Prostate gland (tissue), 2 donors: ENCODE data around the gene LCE3D. TPM values are rescaled to one million over a fixed set of nuclear protein-coding genes. Genes with fewer than 3 reads are reported as not detected.
"Not testable (repeated sequence)": the region's sequence is repeated elsewhere in the genome, so short reads cannot be mapped to it uniquely, and the experiment has no call there.

Source experiments
- DNase-seq: peaks from one replicate; pipeline ENCODE4 v3.0.0-alpha.2; 2019; ENCODE audit warnings: low spot score
- H3K27ac ChIP-seq, 2 donors: fragments of 200-600 bp; sonication (generic); 2 replicates each; pipeline ENCODE4 v1.5.1; 2017 to 2019
- H3K27me3 ChIP-seq: fragments of 200-600 bp; sonication (generic); replicated peaks from 2 replicates; pipeline ENCODE4 v1.5.1; 2019; ENCODE audit not compliant: insufficient read depth
- H3K36me3 ChIP-seq, 2 donors: fragments of 200-600 bp; sonication (generic); 1 replicate in 1 of 2; 2 replicates in 1 of 2; pipeline versions ENCODE4 v1.5.1 to v1.8.1; 2017 to 2019
- H3K4me1 ChIP-seq: fragments of 200-600 bp; sonication (generic); replicated peaks from 2 replicates; pipeline ENCODE4 v1.5.1; 2019
- H3K4me3 ChIP-seq, 2 donors: fragments of 200-600 bp; sonication (generic); 2 replicates each; pipeline ENCODE4 v1.5.1; 2017 to 2019
- H3K9me3 ChIP-seq: fragments of 200-600 bp; sonication (generic); 2 replicates; pipeline ENCODE4 v1.5.1; 2017
- POLR2A ChIP-seq: fragments of 450-650 bp; IDR thresholded peaks from one replicate; pipeline ENCODE4 v1.6.1; 2016; ENCODE audit warnings: antibody characterized with exemption, mild to moderate bottlenecking
- POLR2AphosphoS5 ChIP-seq: sonication (generic); formaldehyde crosslinking; IDR thresholded peaks from one replicate; pipeline ENCODE4 v1.6.1; 2017; ENCODE audit warnings: antibody characterized with exemption
- WGBS: methylation state at CpG from one replicate; pipeline ENCODE4 v1.1.5; 2018; 5-methylcytosine and 5-hydroxymethylcytosine counted together
- intact Hi-C: fragments of 100-400 bp; cut with DNase I; formaldehyde crosslinking; loops from one replicate; pipeline ENCODE4 v1.14.2; 2022
- total RNA-seq, 2 donors: library from RNA; depleted of rRNA; stranded (reverse); fragments of >200 nt; gene quantifications; one replicate each; pipeline ENCODE4 v1.1.0, GENCODE V29; 2016
- TF ChIP-seq, protein P1 (sequence below), 4 experiments: fragments of 200-600 bp in 2 of 4; fragments of 450-650 bp in 2 of 4; sonication (generic) in 2 of 4; IDR thresholded peaks; 1 replicate in 3 of 4; 2 replicates in 1 of 4; pipeline ENCODE4 v1.5.1; 2016 to 2019; ENCODE audit warnings: antibody characterized with exemption in 4 of 4, mild to moderate bottlenecking in 2 of 4, moderate library complexity in 2 of 4

The LCE3D gene
- total RNA-seq, 2 donors from 2014 or later: not detected

DNA sequence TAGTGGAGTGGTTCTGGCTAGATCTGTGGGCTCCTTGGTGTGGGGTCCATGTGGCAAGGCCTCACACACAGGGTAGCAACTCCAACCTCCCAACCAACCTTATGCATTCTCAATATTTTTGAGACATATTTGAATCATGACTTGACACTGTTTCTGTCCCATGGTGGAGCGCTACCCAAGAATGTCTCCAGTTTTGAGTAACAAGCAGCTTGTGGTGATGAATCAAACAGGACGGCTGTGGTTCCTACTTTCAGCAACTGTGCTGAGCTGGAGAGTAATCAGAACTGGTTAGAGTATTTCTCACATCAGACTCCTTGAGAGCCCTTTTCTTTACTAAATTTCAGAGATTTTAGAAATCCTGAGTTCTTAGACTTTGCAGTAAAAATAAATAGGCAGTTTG is 3.1 kb downstream of the LCE3D start:
- no peak for DNase-seq
- 83% methylated on average over 2 of the region's 2 CpGs for WGBS
- no peak overlapping the region for H3K27ac ChIP-seq
- no peak overlapping the region for H3K4me3 ChIP-seq
- TF ChIP-seq POLR2A (no peak), POLR2AphosphoS5 (no peak)
- TF ChIP-seq, protein P1, sequence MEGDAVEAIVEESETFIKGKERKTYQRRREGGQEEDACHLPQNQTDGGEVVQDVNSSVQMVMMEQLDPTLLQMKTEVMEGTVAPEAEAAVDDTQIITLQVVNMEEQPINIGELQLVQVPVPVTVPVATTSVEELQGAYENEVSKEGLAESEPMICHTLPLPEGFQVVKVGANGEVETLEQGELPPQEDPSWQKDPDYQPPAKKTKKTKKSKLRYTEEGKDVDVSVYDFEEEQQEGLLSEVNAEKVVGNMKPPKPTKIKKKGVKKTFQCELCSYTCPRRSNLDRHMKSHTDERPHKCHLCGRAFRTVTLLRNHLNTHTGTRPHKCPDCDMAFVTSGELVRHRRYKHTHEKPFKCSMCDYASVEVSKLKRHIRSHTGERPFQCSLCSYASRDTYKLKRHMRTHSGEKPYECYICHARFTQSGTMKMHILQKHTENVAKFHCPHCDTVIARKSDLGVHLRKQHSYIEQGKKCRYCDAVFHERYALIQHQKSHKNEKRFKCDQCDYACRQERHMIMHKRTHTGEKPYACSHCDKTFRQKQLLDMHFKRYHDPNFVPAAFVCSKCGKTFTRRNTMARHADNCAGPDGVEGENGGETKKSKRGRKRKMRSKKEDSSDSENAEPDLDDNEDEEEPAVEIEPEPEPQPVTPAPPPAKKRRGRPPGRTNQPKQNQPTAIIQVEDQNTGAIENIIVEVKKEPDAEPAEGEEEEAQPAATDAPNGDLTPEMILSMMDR (IDR thresholded peaks at IDR 0.05): no peak
- H3K36me3 ChIP-seq: no peaks in the 10 kb centered on the region
- H3K27me3 ChIP-seq: no peaks in the 10 kb centered on the region
- H3K9me3 ChIP-seq: no peaks in the 10 kb centered on the region
- intact Hi-C loops: loop anchor here (5.0 kb wide), 1 partner anchor 45 kb away; the partner anchor contains the start of gene LCE3A
- H3K4me1 ChIP-seq: no peaks in the 10 kb centered on the region

DNA sequence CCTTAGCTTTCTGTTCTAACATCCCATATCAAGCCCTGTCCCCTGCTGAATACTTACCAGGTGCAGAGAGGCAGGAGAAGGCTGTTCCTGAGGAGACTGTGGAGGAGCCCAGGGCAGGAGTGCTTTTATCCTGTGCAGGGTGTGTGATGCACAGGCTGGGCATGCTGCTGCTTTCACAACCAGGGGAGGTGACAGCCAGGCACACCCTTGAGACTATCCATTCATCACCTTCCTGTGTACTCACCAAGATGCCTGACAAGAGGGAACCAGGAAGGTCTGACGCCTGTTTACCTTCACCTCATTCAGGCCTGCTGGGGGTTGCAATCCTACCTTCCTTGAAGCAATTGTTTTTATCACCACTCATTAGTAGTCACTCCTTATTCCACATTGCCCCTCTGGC is 13.6 kb downstream of the LCE3D start, which contains the start of gene LCE3E:
TSS of gene LCE3E (minus strand) at position 100 of the 400 bp plus-strand sequence. CDS start 572 bp downstream, outside the sequence.
- intact Hi-C loops: no loop called here
- no peak for DNase-seq
- H3K27me3 ChIP-seq: no peaks in the 10 kb centered on the region
- WGBS: 50% methylated on average over 1 of the region's 1 CpG
- H3K36me3 ChIP-seq: no peaks in the 10 kb centered on the region
- H3K9me3 ChIP-seq: no peaks in the 10 kb centered on the region
- no peaks in the 10 kb centered on the region for H3K4me1 ChIP-seq
- H3K27ac ChIP-seq: no peak within 1 kb of the TSS
- H3K4me3 ChIP-seq: no peak within 1 kb of the TSS
- TF ChIP-seq, protein P1 (IDR thresholded peaks at IDR 0.05): no peak
- TF ChIP-seq POLR2AphosphoS5: no peak

DNA sequence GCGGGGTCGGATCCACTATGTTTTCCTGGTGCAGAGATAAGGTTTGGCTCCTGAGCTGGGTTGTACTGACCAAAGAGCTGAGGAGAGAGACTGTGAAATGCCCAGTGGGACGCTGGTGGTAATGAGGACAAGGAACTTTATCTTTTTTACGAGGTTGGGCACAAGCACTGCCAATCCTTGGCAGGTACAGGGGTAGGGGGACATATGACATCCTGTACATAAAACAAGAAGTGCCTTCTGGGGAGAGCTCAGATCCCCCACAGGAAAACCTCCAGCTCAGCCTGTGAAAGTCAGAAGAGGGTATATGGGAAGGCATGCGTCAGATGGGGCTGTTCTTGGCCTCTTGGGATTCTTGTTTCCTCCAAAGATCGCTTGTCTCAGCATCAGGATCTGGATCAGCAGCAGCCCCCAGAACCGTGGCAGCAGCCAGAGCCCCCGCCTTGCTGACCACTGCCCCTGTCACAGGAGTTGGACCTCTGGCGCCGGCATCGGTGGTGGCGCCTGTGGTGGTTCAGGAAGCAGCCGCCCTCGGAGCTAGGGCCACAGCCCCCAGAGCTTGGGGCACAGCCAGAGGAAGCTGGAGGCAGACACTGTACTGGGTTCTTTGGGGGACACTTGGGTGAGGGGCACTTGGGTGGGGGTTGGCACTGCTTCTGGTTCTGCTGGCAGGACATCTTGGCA is 14.6 kb downstream of the LCE3D start:
- no peaks in the 10 kb centered on the region for H3K9me3 ChIP-seq
- 76% methylated on average over 14 of the region's 14 CpGs for WGBS
- H3K4me1 ChIP-seq: no peaks in the 10 kb centered on the region
- TF ChIP-seq POLR2AphosphoS5: no peak
- TF ChIP-seq POLR2A: no peak
- TF ChIP-seq, protein P1 (IDR thresholded peaks at IDR 0.05): no peak
- no peaks in the 10 kb centered on the region for H3K27me3 ChIP-seq
- no peak overlapping the region for H3K27ac ChIP-seq
- intact Hi-C loops: no loop called here
- H3K4me3 ChIP-seq: no peak overlapping the region
- DNase-seq: no peak
- H3K36me3 ChIP-seq: no peaks in the 10 kb centered on the region

DNA sequence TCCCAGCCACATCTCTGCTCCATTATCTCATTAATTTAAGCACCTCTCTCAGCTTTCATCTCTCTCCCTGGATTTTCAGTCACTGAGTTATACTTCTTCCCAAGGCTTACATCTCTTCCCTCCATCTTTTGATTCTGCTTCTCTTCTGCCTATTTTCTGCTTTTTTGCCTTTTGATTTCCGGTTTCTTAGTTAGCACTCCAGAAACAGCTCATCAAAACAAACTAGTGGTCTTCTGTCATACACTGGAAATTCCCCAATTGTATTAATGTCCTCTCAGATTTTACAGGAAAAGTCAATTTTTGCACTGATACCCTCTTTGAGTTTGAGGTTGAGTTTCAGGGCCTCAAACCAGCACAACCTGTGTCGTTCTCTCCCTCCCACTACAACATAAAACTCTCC is 15.2 kb downstream of the LCE3D start:
- Histone ChIP-seq H3K4me1 (no peaks in the 10 kb centered on the region), H3K4me3 (no peak overlapping the region), H3K36me3 (no peaks in the 10 kb centered on the region), H3K27ac (no peak overlapping the region), H3K9me3 (no peaks in the 10 kb centered on the region), H3K27me3 (no peaks in the 10 kb centered on the region)
- no peak for DNase-seq
- intact Hi-C loops: no loop called here
- WGBS: 75% methylated on average over 2 of the region's 2 CpGs
- TF ChIP-seq, protein P1 (IDR thresholded peaks at IDR 0.05): no peak
- TF ChIP-seq POLR2A: no peak
- no peak for TF ChIP-seq POLR2AphosphoS5

DNA sequence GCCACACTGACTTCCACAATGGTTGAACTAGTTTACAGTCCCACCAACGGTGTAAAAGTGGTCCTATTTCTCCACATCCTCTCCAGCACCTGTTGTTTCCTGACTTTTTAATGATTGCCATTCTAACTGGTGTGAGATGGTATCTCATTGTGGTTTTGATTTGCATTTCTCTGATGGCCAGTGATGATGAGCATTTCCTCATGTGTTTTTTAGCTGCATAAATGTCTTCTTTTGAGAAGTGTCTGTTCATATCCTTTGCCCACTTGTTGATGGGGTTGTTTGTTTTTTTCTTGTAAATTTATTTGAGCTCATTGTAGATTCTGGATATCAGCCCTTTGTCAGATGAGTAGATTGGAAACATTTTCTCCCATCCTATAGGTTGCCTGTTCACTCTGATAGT is 32.0 kb downstream of the LCE3D start:
- no CpG with 5 or more reads among the region's 1 CpG for WGBS
- H3K27ac ChIP-seq, H3K4me3 ChIP-seq, DNase-seq, H3K27me3 ChIP-seq, intact Hi-C loops, H3K36me3 ChIP-seq, H3K4me1 ChIP-seq, H3K9me3 ChIP-seq: not testable (repeated sequence)
